ENCODE data around the gene NUP188.

DNA sequence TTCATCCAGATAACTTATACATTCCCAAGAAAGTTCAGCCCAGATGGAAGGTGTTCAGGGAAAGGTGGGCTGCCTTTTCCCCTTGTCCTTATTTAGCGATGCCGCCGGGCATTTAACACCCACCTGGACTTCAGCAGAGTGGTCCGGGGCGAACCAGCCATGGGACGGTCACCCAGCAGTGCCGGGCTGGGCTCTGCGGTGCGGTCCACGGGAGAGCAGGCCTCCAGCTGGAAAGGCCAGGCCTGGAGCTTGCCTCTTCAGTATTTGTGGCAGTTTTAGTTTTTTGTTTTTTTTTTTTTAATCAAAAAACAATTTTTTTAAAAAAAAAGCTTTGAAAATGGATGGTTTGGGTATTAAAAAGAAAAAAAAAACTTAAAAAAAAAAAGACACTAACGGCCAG, 30.8 kb upstream of the NUP188 start:
- TF ChIP-seq, protein P1, sequence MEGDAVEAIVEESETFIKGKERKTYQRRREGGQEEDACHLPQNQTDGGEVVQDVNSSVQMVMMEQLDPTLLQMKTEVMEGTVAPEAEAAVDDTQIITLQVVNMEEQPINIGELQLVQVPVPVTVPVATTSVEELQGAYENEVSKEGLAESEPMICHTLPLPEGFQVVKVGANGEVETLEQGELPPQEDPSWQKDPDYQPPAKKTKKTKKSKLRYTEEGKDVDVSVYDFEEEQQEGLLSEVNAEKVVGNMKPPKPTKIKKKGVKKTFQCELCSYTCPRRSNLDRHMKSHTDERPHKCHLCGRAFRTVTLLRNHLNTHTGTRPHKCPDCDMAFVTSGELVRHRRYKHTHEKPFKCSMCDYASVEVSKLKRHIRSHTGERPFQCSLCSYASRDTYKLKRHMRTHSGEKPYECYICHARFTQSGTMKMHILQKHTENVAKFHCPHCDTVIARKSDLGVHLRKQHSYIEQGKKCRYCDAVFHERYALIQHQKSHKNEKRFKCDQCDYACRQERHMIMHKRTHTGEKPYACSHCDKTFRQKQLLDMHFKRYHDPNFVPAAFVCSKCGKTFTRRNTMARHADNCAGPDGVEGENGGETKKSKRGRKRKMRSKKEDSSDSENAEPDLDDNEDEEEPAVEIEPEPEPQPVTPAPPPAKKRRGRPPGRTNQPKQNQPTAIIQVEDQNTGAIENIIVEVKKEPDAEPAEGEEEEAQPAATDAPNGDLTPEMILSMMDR (IDR thresholded peaks at IDR 0.05; ENCODE audit: extremely low read depth in 1 of 2, insufficient read depth in 1 of 2, low read depth in 1 of 2, low read length in 2 of 2), result no peak
- TF ChIP-seq, protein P2, sequence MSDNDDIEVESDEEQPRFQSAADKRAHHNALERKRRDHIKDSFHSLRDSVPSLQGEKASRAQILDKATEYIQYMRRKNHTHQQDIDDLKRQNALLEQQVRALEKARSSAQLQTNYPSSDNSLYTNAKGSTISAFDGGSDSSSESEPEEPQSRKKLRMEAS (IDR thresholded peaks at IDR 0.05; ENCODE audit: insufficient read depth, insufficient read length), result no peak
- no peak for TF ChIP-seq POLR2AphosphoS5 (IDR thresholded peaks at IDR 0.05; ENCODE audit: insufficient read depth, low read depth, low read length)
- TF ChIP-seq POLR2A (IDR thresholded peaks at IDR 0.05; ENCODE audit: low read depth, low read length), result no peak

Measured in endothelial cell of umbilical vein (primary cell).